Cardiac muscle cell (in vitro differentiated cells and primary cell): Measurements from ENCODE around the gene CDC42EP5. TPM values are rescaled to one million over a fixed set of nuclear protein-coding genes. Genes with fewer than 3 reads are reported as not detected.

ENCODE experiments used
- DNase-seq, 2 donors: peaks; one replicate each; pipeline versions ENCODE4 v3.0.0 to v3.0.0-alpha.2; 2010 to 2017; ENCODE audit warnings: low read depth in 1 of 2, low spot score in 1 of 2
- H3K27ac ChIP-seq: fragments of 200-600 bp; sonication (generic); 2 replicates; pipeline ENCODE4 v1.5.1; 2016
- H3K27me3 ChIP-seq: fragments of 200-600 bp; sonication (generic); 2 replicates; pipeline ENCODE4 v1.6.0; 2016; ENCODE audit warnings: control low read depth
- H3K36me3 ChIP-seq: fragments of 200-600 bp; sonication (generic); 2 replicates; pipeline ENCODE4 v1.5.1; 2016; ENCODE audit warnings: control low read depth
- H3K4me1 ChIP-seq: fragments of 200-600 bp; sonication (generic); 2 replicates; pipeline ENCODE4 v1.8.1; 2017; ENCODE audit warnings: low read depth, mild to moderate bottlenecking, mixed run types
- H3K4me3 ChIP-seq: fragments of 200-600 bp; sonication (generic); 2 replicates; pipeline ENCODE4 v1.5.1; 2016; ENCODE audit warnings: mild to moderate bottlenecking
- H3K9me3 ChIP-seq: fragments of 200-600 bp; sonication (generic); 2 replicates; pipeline ENCODE4 v1.5.1; 2017; ENCODE audit warnings: low read depth, mild to moderate bottlenecking, control low read depth
- polyA plus RNA-seq: library from polyadenylated mRNA; unstranded; fragments of >200 nt; fragmentation: Nextera tagmentation; extraction: Ambion mirVana; gene quantifications from 2 replicates; pipeline ENCODE4 v1.2.1, GENCODE V29; 2016
- total RNA-seq: library from RNA; depleted of rRNA; stranded (reverse); fragments of >200 nt; gene quantifications from 2 replicates; pipeline ENCODE4 v1.2.3, GENCODE V29; 2016
- TF ChIP-seq, protein P1 (sequence below): IDR thresholded peaks from 2 replicates; pipeline ENCODE4 v1.5.1; 2012; ENCODE audit warnings: low read depth, mild to moderate bottlenecking, low read length

CDC42EP5 gene
- total and polyA plus RNA-seq, 2 experiments from 2014 or later, result 28.2 to 46.6 TPM

DNA sequence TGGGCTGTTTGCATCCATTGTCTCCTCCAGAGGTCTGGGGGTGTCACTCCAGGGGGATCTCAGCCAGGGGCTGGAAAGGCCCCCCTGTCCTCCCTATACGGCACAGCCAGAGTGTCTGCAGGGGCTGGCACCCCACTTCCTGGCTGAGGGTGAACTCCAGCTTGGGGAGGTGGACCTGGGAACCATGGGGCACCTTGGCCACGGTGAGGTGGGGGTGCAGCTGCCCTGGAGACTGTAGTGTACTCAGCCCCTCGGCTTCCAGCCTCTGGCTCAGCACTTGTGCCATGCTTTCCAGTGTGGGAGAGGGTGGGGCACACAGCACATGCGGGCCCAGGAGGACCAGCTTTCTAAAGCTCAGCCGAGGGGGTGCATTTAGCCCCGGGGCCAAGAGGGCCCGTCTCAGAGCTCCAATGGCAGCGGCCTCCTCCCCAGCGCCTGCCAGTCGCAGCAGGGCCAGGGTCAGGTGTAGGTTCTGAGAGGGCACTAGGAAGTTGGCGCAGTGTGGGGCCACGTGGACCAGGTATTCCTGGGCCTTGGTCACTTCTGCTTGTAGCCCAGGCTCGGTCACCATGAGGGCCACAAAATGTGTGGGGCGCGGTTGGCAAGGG is 10.9 kb downstream of the CDC42EP5 start:
- Histone ChIP-seq H3K27me3 (no peaks in the 10 kb centered on the region), H3K27ac (peak overlapping the region; percentile 79), H3K4me1 (no peaks in the 10 kb centered on the region), H3K36me3 (peaks cover 30% of the 10 kb centered on the region), H3K4me3 (no peak overlapping the region), H3K9me3 (no peaks in the 10 kb centered on the region)
- DNase-seq, result no peak
- TF ChIP-seq, protein P1, sequence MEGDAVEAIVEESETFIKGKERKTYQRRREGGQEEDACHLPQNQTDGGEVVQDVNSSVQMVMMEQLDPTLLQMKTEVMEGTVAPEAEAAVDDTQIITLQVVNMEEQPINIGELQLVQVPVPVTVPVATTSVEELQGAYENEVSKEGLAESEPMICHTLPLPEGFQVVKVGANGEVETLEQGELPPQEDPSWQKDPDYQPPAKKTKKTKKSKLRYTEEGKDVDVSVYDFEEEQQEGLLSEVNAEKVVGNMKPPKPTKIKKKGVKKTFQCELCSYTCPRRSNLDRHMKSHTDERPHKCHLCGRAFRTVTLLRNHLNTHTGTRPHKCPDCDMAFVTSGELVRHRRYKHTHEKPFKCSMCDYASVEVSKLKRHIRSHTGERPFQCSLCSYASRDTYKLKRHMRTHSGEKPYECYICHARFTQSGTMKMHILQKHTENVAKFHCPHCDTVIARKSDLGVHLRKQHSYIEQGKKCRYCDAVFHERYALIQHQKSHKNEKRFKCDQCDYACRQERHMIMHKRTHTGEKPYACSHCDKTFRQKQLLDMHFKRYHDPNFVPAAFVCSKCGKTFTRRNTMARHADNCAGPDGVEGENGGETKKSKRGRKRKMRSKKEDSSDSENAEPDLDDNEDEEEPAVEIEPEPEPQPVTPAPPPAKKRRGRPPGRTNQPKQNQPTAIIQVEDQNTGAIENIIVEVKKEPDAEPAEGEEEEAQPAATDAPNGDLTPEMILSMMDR, result no peak

DNA sequence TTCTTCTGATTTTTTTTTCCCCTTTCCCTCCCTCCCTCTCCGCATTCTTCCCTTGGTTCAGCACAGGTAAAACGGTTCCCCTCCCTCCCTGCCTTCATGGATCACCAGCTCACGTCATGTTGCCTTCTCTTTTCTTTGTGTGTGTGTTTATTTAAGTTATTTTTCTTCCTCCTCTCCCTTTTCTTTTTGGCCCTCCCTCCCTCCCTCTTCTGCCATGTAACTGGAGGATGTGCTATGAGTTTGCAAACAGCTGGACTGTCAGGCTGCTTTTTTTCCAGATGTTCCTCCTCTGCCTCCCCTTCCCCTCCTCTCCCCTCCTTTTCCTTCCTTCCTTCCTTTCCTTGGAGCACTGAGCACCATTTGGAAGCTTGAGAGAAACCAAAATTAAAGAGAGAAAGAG is 11.5 kb downstream of the CDC42EP5 start:
- no peaks in the 10 kb centered on the region for H3K9me3 ChIP-seq
- H3K4me1 ChIP-seq, result no peaks in the 10 kb centered on the region
- no peak overlapping the region for H3K27ac ChIP-seq
- DNase-seq, result peak in 1 of 2 donors; percentile 46
- H3K4me3 ChIP-seq, result no peak overlapping the region
- no peaks in the 10 kb centered on the region for H3K27me3 ChIP-seq
- TF ChIP-seq, protein P1, result no peak
- peaks cover 33% of the 10 kb centered on the region for H3K36me3 ChIP-seq

DNA sequence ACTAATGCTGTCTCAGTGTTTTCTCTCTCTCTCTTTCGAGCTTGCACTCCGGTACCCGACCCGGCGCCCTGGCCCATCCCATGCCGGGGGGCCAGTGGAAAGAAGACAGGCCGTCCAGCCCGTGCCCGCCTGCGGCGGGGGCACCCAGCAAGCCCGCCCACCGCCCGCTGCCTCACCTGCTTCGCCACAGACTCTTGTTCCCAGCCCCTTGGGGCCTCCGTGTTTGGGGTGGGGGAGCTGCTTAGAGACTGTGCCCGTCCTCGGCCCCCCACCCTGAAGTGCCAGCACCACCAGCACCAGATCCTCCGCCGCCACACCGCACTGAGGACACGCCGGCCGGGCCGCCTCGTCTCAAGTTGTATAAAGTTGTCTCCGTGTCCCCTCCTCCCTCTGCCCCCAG is 11.9 kb downstream of the CDC42EP5 start:
- Histone ChIP-seq H3K27ac (no peak overlapping the region), H3K9me3 (no peaks in the 10 kb centered on the region), H3K36me3 (peaks cover 37% of the 10 kb centered on the region), H3K27me3 (no peaks in the 10 kb centered on the region), H3K4me3 (no peak overlapping the region), H3K4me1 (no peaks in the 10 kb centered on the region)
- DNase-seq, result no peak
- TF ChIP-seq, protein P1, result no peak

DNA sequence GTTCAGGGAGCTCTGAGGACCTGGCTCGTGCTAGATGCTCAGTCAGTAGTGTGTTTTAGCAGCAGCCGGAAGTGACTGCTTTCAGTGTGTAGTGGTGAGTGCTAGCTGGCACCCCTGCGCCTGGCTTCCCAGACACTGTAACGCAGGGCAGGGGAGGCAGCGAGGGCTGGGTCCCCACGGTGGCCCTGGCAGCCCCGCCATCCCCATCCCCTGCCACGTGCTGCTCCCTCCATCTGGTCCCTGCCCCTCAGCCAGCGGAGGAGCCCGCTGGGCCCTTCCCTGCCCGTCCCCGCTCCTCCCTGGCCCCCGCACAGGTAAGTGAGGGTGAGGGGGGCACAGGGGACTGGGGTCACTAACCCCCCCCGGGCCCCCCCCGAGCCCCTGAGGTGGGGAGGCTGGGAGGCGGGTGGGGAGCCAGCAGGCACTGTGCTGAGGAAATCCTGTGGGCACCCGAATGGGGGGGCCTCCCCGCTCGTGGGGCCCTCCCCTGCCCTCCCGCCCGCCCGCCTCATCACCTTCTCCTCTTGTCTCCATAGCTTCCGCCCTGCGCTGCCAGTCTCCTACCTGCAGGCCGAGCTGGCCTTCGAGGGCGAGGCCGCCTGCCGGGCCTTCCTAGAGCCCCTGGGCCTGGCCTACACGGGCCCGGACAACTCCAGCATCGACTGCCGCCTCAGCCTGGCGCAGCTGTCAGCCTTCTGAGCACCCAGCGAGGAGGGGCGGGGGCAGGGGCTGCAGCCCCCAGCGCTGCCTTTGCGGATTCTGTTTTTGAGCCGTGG is 12.7 kb downstream of the CDC42EP5 start:
- DNase-seq, result no peak
- no peaks in the 10 kb centered on the region for H3K4me1 ChIP-seq
- TF ChIP-seq, protein P1, result no peak
- H3K36me3 ChIP-seq, result peaks cover 44% of the 10 kb centered on the region
- no peak overlapping the region for H3K4me3 ChIP-seq
- H3K27ac ChIP-seq, result no peak overlapping the region
- H3K27me3 ChIP-seq, result no peaks in the 10 kb centered on the region
- H3K9me3 ChIP-seq, result no peaks in the 10 kb centered on the region

DNA sequence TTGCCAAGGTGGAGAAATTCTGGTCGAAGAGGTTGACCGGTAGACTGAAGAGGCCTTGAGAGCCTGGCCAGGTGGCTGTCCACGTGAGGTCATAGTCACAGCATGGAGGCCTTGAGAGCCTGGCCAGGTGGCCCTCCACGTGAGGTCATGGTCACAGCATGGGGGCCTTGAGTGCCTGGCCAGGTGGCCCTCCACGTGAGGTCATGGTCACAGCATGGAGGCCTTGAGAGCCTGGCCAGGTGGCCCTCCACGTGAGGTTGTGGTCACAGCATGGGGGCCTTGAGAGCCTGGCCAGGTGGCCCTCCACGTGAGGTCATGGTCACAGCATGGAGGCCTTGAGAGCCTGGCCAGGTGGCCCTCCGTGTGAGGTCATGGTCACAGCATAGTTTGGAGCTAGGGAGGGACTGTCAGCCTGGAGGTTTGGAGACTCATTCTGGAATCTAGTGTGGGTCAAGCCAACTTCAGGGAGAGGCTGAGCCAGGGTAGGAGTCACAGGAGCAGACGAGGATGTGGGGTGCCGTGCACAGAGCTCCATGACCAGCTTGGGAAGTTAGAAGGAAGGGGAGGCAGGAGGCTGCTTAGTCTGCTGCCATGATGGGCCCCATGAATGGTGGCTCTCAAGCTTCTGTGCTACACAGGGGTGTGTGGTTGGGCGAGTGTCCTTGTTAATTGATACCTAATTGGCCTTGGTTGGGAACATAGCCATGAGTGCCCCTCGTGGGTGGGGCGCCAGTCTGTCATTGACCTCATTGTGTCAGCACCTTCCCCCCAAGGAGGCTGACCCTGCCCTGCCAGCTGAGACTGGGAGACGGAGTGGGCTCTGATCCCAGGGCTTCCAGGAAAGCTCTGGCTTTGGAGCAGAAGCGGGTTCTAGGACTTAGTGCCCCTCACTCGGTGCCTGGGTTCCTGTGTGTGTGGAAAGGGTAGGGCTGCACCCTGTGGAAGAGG is 13.5 kb downstream of the CDC42EP5 start:
- H3K27ac ChIP-seq, result no peak overlapping the region
- H3K9me3 ChIP-seq, result no peaks in the 10 kb centered on the region
- TF ChIP-seq, protein P1, result no peak
- no peak overlapping the region for H3K4me3 ChIP-seq
- DNase-seq, result no peak
- H3K27me3 ChIP-seq, result no peaks in the 10 kb centered on the region
- H3K36me3 ChIP-seq, result peaks cover 52% of the 10 kb centered on the region
- no peaks in the 10 kb centered on the region for H3K4me1 ChIP-seq
